Brain microvascular endothelial cell (primary cell): ENCODE measurements around the gene SLC35F2.

Experiments
- DNase-seq: peaks from one replicate; pipeline ENCODE4 v3.0.0-alpha.2; 2020
- H3K27ac ChIP-seq: fragments of 250-450 bp; sonication (Bioruptor Pico); 2 replicates; pipeline ENCODE4 v1.5.1; 2020; ENCODE audit warnings: mild to moderate bottlenecking, moderate library complexity
- H3K27me3 ChIP-seq: fragments of 250-450 bp; sonication (Bioruptor Pico); replicated peaks from 2 replicates; pipeline ENCODE4 v1.5.1; 2020; ENCODE audit warnings: mild to moderate bottlenecking
- H3K36me3 ChIP-seq: fragments of 250-450 bp; sonication (Bioruptor Pico); replicated peaks from 2 replicates; pipeline ENCODE4 v1.5.1; 2020; ENCODE audit warnings: mild to moderate bottlenecking
- H3K4me3 ChIP-seq: 2 replicates; pipeline ENCODE4 v1.5.1; 2011; ENCODE audit warnings: low read depth, mild to moderate bottlenecking, control low read depth, low read length, moderate library complexity
- in situ Hi-C: cut with HindIII; loops from 2 replicates; pipeline ENCODE4 v1.10.0; 2017; ENCODE audit warnings: low sequenced_read_pairs, low pct_ligation_motif_present
- TF ChIP-seq, protein P1 (sequence below): IDR thresholded peaks from 2 replicates; pipeline ENCODE4 v1.5.1; 2011; ENCODE audit warnings: low read depth, mild to moderate bottlenecking, moderate library complexity, low read length, control low read depth, inconsistent platforms; ENCODE audit errors: missing control alignments

SLC35F2 gene

DNA sequence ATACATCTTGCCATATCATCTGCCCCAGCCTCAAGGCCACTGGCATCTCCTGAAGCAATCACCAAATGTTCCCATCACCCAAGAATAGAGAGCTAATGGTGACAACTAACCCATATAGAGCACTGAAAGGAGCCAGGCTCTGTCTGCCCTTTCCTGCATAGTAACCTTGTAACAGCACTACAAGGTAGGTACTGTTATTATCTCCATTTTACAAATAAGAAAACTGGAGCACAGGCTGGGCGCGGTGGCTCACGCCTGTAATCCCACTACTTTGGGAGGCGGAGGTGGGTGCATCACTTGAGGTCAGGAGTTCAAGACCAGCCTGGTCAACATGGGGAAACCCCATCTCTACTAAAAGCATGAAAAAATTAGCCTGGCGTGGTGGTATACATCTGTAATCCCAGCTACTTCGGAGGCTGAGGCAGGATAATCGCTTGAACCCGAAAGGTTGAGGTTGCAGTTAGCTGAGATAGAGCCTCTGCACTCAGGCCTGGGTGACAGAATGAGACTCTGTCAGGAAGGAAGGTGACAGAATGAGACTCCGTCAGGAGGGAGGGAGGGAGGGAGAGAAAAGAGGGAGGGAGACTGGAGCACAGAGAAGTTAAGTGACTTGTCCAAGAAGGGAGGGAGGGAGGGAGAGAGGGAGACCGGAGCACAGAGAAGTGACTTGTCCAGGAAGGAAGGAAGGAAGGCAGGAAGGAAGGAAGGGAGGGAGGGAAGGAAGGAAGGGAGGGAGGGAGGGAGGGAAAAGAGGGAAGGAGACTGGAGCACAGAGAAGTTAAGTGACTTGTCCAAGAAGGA lies 2.2 kb downstream of the SLC35F2 start:
- DNase-seq: no peak
- TF ChIP-seq, protein P1, sequence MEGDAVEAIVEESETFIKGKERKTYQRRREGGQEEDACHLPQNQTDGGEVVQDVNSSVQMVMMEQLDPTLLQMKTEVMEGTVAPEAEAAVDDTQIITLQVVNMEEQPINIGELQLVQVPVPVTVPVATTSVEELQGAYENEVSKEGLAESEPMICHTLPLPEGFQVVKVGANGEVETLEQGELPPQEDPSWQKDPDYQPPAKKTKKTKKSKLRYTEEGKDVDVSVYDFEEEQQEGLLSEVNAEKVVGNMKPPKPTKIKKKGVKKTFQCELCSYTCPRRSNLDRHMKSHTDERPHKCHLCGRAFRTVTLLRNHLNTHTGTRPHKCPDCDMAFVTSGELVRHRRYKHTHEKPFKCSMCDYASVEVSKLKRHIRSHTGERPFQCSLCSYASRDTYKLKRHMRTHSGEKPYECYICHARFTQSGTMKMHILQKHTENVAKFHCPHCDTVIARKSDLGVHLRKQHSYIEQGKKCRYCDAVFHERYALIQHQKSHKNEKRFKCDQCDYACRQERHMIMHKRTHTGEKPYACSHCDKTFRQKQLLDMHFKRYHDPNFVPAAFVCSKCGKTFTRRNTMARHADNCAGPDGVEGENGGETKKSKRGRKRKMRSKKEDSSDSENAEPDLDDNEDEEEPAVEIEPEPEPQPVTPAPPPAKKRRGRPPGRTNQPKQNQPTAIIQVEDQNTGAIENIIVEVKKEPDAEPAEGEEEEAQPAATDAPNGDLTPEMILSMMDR: no peak
- H3K27me3 ChIP-seq: no peaks in the 10 kb centered on the region
- H3K36me3 ChIP-seq: no peaks in the 10 kb centered on the region
- H3K27ac ChIP-seq: no peak overlapping the region
- no peak overlapping the region for H3K4me3 ChIP-seq
- in situ Hi-C loops: no loop called here

DNA sequence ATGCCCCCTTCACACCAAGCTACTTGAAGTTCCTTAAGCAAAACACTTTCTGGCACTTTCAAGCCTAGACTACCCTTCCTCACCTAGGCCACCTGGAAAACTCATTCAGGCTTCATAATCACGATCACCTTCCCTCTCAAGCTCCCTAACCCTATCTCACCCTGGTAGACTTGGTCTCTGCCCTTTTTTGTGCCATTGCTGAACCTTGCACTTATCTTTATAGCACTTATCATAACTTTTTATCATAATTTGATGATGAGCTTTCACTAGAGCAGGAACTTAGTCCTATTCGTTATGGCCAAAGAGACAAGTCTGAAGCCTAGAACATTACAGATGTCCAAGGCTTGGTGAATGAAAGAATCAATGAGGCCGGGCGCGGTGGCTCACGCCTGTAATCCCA lies 5.5 kb downstream of the SLC35F2 start:
- Histone ChIP-seq H3K36me3 (no peaks in the 10 kb centered on the region), H3K4me3 (no peak overlapping the region), H3K27ac (no peak overlapping the region), H3K27me3 (no peaks in the 10 kb centered on the region)
- TF ChIP-seq, protein P1: no peak
- no peak for DNase-seq
- in situ Hi-C loops: no loop called here

DNA sequence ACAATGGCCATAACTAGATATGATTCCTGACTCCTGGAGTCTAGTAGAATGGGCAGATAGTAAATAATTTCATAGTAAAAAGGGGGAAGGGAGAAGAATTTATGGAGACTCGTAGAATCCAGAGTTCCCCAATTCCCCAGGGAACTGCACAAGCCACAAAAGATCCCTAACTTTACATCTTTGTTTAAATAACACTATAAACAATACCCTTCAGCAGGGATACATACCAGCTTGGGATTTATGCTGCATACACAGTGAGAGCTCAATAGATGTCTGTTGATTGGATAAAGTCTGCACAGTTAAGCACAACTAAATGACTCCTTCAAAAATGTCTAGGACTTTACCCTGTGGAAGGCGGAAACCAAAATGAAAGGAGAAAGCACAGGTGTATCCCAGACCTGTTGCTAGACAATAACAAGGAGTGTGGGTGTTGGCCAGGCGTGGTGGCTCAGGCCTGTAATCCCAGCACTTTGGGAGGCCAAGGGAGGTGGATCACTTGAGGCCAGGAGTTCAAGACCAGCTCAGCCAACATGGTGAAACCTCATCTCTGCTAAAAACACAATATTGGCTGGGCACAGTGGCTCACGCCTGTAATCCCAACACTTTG lies 6.8 kb downstream of the SLC35F2 start:
- DNase-seq: no peak
- Histone ChIP-seq H3K36me3 (no peaks in the 10 kb centered on the region), H3K27me3 (no peaks in the 10 kb centered on the region), H3K27ac (no peak overlapping the region), H3K4me3 (no peak overlapping the region)
- TF ChIP-seq, protein P1: no peak
- in situ Hi-C loops: no loop called here

DNA sequence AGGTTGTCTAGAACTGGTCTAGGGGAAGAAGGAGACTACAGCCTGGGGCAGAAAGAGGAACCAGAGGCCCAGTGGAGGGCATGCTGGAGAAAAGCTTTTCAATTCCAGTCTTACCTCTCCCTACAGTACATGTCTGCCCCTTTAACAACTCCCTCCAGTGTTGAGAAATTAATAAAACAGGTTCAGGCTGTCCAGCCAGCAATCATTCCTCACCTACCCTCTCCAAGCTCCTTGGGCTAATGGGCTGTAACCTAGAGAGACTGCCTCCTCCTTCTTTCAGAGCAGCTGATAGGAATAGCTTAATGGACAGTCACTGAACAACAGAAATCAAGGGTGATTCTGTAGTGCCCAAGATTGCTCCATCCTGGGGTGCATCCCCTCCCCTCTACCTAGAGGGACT lies 8.8 kb downstream of the SLC35F2 start:
- no peak for DNase-seq
- H3K27ac ChIP-seq: no peak overlapping the region
- TF ChIP-seq, protein P1: no peak
- in situ Hi-C loops: no loop called here
- no peaks in the 10 kb centered on the region for H3K27me3 ChIP-seq
- H3K4me3 ChIP-seq: no peak overlapping the region
- no peaks in the 10 kb centered on the region for H3K36me3 ChIP-seq

DNA sequence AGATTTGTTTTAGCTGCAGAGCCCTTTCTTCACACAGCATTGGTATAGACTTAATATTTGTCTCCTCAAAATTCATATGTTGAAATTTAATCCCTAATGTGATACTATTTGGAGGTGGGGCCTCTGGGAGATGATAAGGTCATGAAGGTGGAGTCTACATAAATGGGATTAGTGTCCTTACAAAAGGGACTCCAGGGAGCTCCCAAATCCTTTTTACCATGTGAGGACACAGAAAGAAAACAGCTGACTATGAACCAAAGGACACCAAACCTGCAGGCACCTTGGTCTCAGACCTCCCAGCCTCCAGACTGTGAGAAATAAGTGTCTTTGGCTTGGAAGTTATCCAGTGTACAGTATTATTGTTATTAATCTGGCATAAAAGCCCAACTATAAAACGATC lies 10.2 kb downstream of the SLC35F2 start:
- in situ Hi-C loops: no loop called here

More for the DNA sequence above, 10.2 kb downstream of the SLC35F2 start:
- DNase-seq: no peak
- no peak overlapping the region for H3K4me3 ChIP-seq
- no peaks in the 10 kb centered on the region for H3K36me3 ChIP-seq
- TF ChIP-seq, protein P1: no peak
- H3K27ac ChIP-seq: no peak overlapping the region
- H3K27me3 ChIP-seq: no peaks in the 10 kb centered on the region
